ENCODE data around the gene RHOF.
"Not testable (repeated sequence)": the region's sequence is repeated elsewhere in the genome, so short reads cannot be mapped to it uniquely, and the experiment has no call there.

The RHOF gene

GRCh38 chr12:121791671-121792551 is 1.6 kb downstream of the RHOF start:
- DNase-seq: peak; percentile 50

GRCh38 chr12:121790785-121791184 is 2.7 kb downstream of the RHOF start:
- DNase-seq: not testable (repeated sequence)

- peak; percentile 95 for DNase-seq
Observed at GRCh38 chr12:121789800-121790728, 3.4 kb downstream of the RHOF start.

GRCh38 chr12:121789233-121789781 is 4.2 kb downstream of the RHOF start:
- peak; percentile 66 for DNase-seq

GRCh38 chr12:121788176-121788818 is 5.2 kb downstream of the RHOF start:
- no peak for DNase-seq

- peak; percentile 76 for DNase-seq
Observed at GRCh38 chr12:121787063-121788025, 6.1 kb downstream of the RHOF start.

- peak; percentile 57 for DNase-seq
Observed at GRCh38 chr12:121786440-121786825, 7.1 kb downstream of the RHOF start.

GRCh38 chr12:121784460-121784859 is 9.0 kb downstream of the RHOF start:
- DNase-seq: no peak

- peak; percentile 47 for DNase-seq
Observed at GRCh38 chr12:121783766-121784165, 9.7 kb downstream of the RHOF start.

- peak; percentile 65 for DNase-seq
Observed at GRCh38 chr12:121781998-121782979, 11.2 kb downstream of the RHOF start.

- DNase-seq: no peak
Observed at GRCh38 chr12:121781484-121781997, 11.9 kb downstream of the RHOF start.

GRCh38 chr12:121780429-121780828 is 13.1 kb downstream of the RHOF start:
- DNase-seq: no peak

GRCh38 chr12:121779422-121779895 is 14.0 kb downstream of the RHOF start:
- DNase-seq: no peak

- no peak for DNase-seq
Observed at GRCh38 chr12:121778567-121779421, 14.7 kb downstream of the RHOF start.

- peak; percentile 97 for DNase-seq
Observed at GRCh38 chr12:121776190-121777098, 17.0 kb downstream of the RHOF start.

GRCh38 chr12:121775501-121775900 is 18.0 kb downstream of the RHOF start:
- no peak for DNase-seq

GRCh38 chr12:121774968-121775474 is 18.5 kb downstream of the RHOF start:
- no peak for DNase-seq
